PC-9 (cell line): ENCODE measurements around the gene KIAA1217.

Experiments
- EZH2 ChIP-seq: fragments of 200-600 bp; sonication (generic); IDR thresholded peaks from 2 replicates; pipeline ENCODE4 v1.8.0; 2017; ENCODE audit warnings: antibody characterized with exemption, low read depth
- TF ChIP-seq, protein P1 (sequence below): fragments of 200-600 bp; sonication (generic); conservative IDR thresholded peaks from 2 replicates; pipeline ENCODE4 v1.6.1; 2017; ENCODE audit warnings: mixed run types, antibody characterized with exemption, mild to moderate bottlenecking, moderate library complexity

DNA sequence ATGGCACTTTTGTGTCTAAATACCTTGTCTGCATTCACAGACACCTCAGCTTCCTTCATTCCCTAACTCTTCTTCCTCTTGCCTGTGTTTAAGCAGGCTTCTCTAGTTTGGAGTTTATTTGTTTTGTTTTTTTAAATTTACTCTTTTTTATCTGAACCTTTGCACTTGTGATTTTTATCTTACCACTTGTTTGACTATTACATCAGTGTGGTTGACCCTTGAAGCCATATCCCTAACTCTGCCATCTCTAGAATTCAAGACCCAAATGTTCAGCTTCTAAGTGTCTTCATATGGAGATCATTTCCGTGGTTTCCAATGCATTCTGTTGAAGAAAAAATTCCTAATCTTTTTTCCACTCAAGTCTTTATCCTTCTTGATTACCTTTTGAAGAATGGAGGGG lies 233.3 kb downstream of the KIAA1217 start:
- TF ChIP-seq, protein P1, sequence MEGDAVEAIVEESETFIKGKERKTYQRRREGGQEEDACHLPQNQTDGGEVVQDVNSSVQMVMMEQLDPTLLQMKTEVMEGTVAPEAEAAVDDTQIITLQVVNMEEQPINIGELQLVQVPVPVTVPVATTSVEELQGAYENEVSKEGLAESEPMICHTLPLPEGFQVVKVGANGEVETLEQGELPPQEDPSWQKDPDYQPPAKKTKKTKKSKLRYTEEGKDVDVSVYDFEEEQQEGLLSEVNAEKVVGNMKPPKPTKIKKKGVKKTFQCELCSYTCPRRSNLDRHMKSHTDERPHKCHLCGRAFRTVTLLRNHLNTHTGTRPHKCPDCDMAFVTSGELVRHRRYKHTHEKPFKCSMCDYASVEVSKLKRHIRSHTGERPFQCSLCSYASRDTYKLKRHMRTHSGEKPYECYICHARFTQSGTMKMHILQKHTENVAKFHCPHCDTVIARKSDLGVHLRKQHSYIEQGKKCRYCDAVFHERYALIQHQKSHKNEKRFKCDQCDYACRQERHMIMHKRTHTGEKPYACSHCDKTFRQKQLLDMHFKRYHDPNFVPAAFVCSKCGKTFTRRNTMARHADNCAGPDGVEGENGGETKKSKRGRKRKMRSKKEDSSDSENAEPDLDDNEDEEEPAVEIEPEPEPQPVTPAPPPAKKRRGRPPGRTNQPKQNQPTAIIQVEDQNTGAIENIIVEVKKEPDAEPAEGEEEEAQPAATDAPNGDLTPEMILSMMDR = no peak
- no peak for TF ChIP-seq EZH2
